ENCODE results near the gene LFNG. TPM values are rescaled to one million over a fixed set of nuclear protein-coding genes. Genes with fewer than 3 reads are reported as not detected.
A peak's percentile ranks its signal among the peaks of the same experiment; 100 is the strongest.

Gene LFNG
- total and polyA plus RNA-seq, 4 donors: 11.5 to 47.6 (median 23.7) TPM

- H3K4me1 ChIP-seq (ENCODE audit: control insufficient read depth in 5 of 5, insufficient read depth in 5 of 5, low read length in 5 of 5): peaks cover 0 to 31% (median 17%) of the 10 kb centered on the region in 5 donors
- no peak overlapping the region for H3K4me3 ChIP-seq
- no peaks in the 10 kb centered on the region for H3K27me3 ChIP-seq (ENCODE audit: control insufficient read depth in 3 of 3, insufficient read depth in 3 of 3, low read length in 2 of 3)
- H3K36me3 ChIP-seq (ENCODE audit: control insufficient read depth in 4 of 4, insufficient read depth in 4 of 4, low read length in 4 of 4): no peaks in the 10 kb centered on the region
- H3K9ac ChIP-seq (ENCODE audit: insufficient read depth in 1 of 2, low read length in 2 of 2): no peak overlapping the region
- peak overlapping the region in 1 of 2 donors; percentile 8 for H3K27ac ChIP-seq (ENCODE audit: low read depth in 1 of 2, low read length in 1 of 2)
- WGBS, 2 donors: 26 to 37% methylated on average over 9 of the region's 9 CpGs
- ATAC-seq (ENCODE audit: insufficient read depth, low FRiP score) (no peak), DNase-seq (no peak)
- TF ChIP-seq, protein P1, sequence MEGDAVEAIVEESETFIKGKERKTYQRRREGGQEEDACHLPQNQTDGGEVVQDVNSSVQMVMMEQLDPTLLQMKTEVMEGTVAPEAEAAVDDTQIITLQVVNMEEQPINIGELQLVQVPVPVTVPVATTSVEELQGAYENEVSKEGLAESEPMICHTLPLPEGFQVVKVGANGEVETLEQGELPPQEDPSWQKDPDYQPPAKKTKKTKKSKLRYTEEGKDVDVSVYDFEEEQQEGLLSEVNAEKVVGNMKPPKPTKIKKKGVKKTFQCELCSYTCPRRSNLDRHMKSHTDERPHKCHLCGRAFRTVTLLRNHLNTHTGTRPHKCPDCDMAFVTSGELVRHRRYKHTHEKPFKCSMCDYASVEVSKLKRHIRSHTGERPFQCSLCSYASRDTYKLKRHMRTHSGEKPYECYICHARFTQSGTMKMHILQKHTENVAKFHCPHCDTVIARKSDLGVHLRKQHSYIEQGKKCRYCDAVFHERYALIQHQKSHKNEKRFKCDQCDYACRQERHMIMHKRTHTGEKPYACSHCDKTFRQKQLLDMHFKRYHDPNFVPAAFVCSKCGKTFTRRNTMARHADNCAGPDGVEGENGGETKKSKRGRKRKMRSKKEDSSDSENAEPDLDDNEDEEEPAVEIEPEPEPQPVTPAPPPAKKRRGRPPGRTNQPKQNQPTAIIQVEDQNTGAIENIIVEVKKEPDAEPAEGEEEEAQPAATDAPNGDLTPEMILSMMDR (IDR thresholded peaks at IDR 0.05; ENCODE audit: control extremely low read depth, extremely low read depth): no peak
- H3K9me3 ChIP-seq (ENCODE audit: control insufficient read depth in 4 of 4, insufficient read depth in 3 of 4, low read length in 3 of 4): no peaks in the 10 kb centered on the region
Measured at GRCh38 chr7:2488681-2489080, 30.9 kb upstream of the LFNG start.

DNA sequence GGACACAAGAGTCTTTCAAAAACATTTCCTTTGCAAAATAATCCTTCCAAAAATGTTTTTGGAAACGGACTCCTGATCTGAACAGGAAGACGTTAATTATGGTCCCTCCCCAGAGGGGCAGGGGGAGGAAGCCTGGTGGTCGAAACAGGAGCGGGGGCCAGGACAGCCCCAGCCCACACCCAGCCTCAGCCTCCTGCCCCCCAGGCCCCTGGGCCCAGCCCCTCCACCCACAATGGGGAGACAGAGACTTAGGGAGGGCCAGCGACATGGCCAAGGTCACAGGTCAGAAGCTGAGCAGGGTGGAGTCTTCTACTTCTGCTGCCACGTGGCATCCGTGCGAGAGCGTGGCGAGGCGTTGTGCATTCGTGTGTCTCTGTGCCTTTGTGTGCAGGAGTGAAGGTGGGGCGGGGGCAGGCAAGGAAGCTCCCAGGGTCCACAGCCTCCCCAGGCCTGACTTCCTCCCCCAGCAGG lies 29.4 kb upstream of the LFNG start:
- WGBS, 2 donors: 56 to 61% methylated on average over 13 of the region's 13 CpGs
- Histone ChIP-seq H3K9ac (ENCODE audit: insufficient read depth in 1 of 2, low read length in 2 of 2) (no peak overlapping the region), H3K36me3 (ENCODE audit: control insufficient read depth in 4 of 4, insufficient read depth in 4 of 4, low read length in 4 of 4) (no peaks in the 10 kb centered on the region), H3K4me1 (ENCODE audit: control insufficient read depth in 5 of 5, insufficient read depth in 5 of 5, low read length in 5 of 5) (peaks cover 0 to 34% (median 22%) of the 10 kb centered on the region in 5 donors), H3K4me3 (no peak overlapping the region), H3K9me3 (ENCODE audit: control insufficient read depth in 4 of 4, insufficient read depth in 3 of 4, low read length in 3 of 4) (no peaks in the 10 kb centered on the region), H3K27me3 (ENCODE audit: control insufficient read depth in 3 of 3, insufficient read depth in 3 of 3, low read length in 2 of 3) (no peaks in the 10 kb centered on the region), H3K27ac (ENCODE audit: low read depth in 1 of 2, low read length in 1 of 2) (no peak overlapping the region)
- ATAC-seq (ENCODE audit: insufficient read depth, low FRiP score): no peak
- TF ChIP-seq, protein P1 (IDR thresholded peaks at IDR 0.05; ENCODE audit: control extremely low read depth, extremely low read depth): no peak
- DNase-seq: peak in 1 of 3 donors; percentile 44

- TF ChIP-seq, protein P1 (IDR thresholded peaks at IDR 0.05; ENCODE audit: control extremely low read depth, extremely low read depth): no peak
Measured at GRCh38 chr7:2492038-2492437, 27.5 kb upstream of the LFNG start.

More at GRCh38 chr7:2492038-2492437, 27.5 kb upstream of the LFNG start:
- 99 to 100% methylated on average over 2 of the region's 2 CpGs for WGBS, 2 donors
- H3K9ac ChIP-seq (ENCODE audit: insufficient read depth in 1 of 2, low read length in 2 of 2): no peak overlapping the region
- no peak overlapping the region for H3K27ac ChIP-seq (ENCODE audit: low read depth in 1 of 2, low read length in 1 of 2)
- DNase-seq (no peak), ATAC-seq (ENCODE audit: insufficient read depth, low FRiP score) (no peak)
- H3K36me3 ChIP-seq (ENCODE audit: control insufficient read depth in 4 of 4, insufficient read depth in 4 of 4, low read length in 4 of 4): no peaks in the 10 kb centered on the region
- no peaks in the 10 kb centered on the region for H3K27me3 ChIP-seq (ENCODE audit: control insufficient read depth in 3 of 3, insufficient read depth in 3 of 3, low read length in 2 of 3)
- H3K4me3 ChIP-seq: no peak overlapping the region
- no peaks in the 10 kb centered on the region for H3K9me3 ChIP-seq (ENCODE audit: control insufficient read depth in 4 of 4, insufficient read depth in 3 of 4, low read length in 3 of 4)
- H3K4me1 ChIP-seq (ENCODE audit: control insufficient read depth in 5 of 5, insufficient read depth in 5 of 5, low read length in 5 of 5): peaks cover 0 to 34% (median 27%) of the 10 kb centered on the region in 5 donors

Measured in lung (tissue), 12 donors.